ENCODE results near the gene TEX28.
"Not testable (repeated sequence)": the region's sequence is repeated elsewhere in the genome, so short reads cannot be mapped to it uniquely, and the experiment has no call there.

GRCh38 chrX:154286406-154286805 is 8.5 kb downstream of the TEX28 start:
- not testable (repeated sequence) for TF ChIP-seq CTCF (IDR thresholded peaks at IDR 0.05 in 2 of 3, conservative IDR thresholded peaks at IDR 0.05 in 1 of 3; ENCODE audit: borderline replicate concordance in 1 of 3, insufficient read depth in 1 of 3, low read depth in 2 of 3, low read length in 2 of 3); SRF (IDR thresholded peaks at IDR 0.05; ENCODE audit: low read depth); CEBPB (IDR thresholded peaks at IDR 0.05; ENCODE audit: low read depth); POLR2A (IDR thresholded peaks at IDR 0.05; ENCODE audit: borderline replicate concordance, extremely low read depth, insufficient read depth, insufficient read length); POLR2AphosphoS5 (IDR thresholded peaks at IDR 0.05; ENCODE audit: low read depth, low read length); EZH2phosphoT487 (IDR thresholded peaks at IDR 0.05; ENCODE audit: borderline replicate concordance); EZH2 (IDR thresholded peaks at IDR 0.05); SP1 (IDR thresholded peaks at IDR 0.05; ENCODE audit: low read depth); ELF1 (IDR thresholded peaks at IDR 0.05; ENCODE audit: borderline replicate concordance, low read depth); EGR1 (IDR thresholded peaks at IDR 0.05; ENCODE audit: low read depth); JUND (IDR thresholded peaks at IDR 0.05); YY1 (IDR thresholded peaks at IDR 0.05; ENCODE audit: extremely low read depth, insufficient replicate concordance, low read depth, low read length); REST (IDR thresholded peaks at IDR 0.05; ENCODE audit: low read depth)

All from HCT116 (cell line).